B cell (primary cell): ENCODE data around the gene LENG9. TPM values are rescaled to one million over a fixed set of nuclear protein-coding genes. Genes with fewer than 3 reads are reported as not detected.
A peak's percentile ranks its signal among the peaks of the same experiment; 100 is the strongest.

ENCODE experiments used
- ATAC-seq: fragments of 200-7000 bp; cut with Tn5 transposase; one replicate; pipeline ENCODE4 v1.10.0; 2021; ENCODE audit warnings: low read depth, mild to moderate bottlenecking, moderate number of reproducible peaks, moderate library complexity
- CTCF ChIA-PET: fragments of 350-600 bp; sonication (Branson Sonifier 250); formaldehyde crosslinking; loops from one replicate; lab custom pipeline; 2021; ENCODE audit warnings: antibody characterized with exemption, inconsistent platforms; lab: Charles Lee
- POLR2A ChIA-PET: fragments of 350-600 bp; sonication (Branson Sonifier 250); formaldehyde crosslinking; loops from one replicate; lab custom pipeline; 2021; ENCODE audit warnings: antibody characterized with exemption; lab: Charles Lee
- DNase-seq: peaks from one replicate; pipeline ENCODE4 v3.0.0; 2013
- H2AFZ ChIP-seq: 2 replicates; pipeline ENCODE4 v1.6.1; 2012; ENCODE audit warnings: mild to moderate bottlenecking, low read depth, low read length; ENCODE audit not compliant: insufficient read depth, poor library complexity, severe bottlenecking
- H3K27ac ChIP-seq, 2 donors: 1 replicate in 1 of 2; 2 replicates in 1 of 2; pipeline ENCODE4 v1.5.1; 2012 to 2013; ENCODE audit warnings: low read length in 2 of 2, mild to moderate bottlenecking in 2 of 2, moderate library complexity in 1 of 2
- H3K27me3 ChIP-seq, 4 experiments: fragments of 200-600 bp in 1 of 4; sonication (generic) in 1 of 4; replicated peaks in 1 of 4; 1 replicate in 2 of 4; 2 replicates in 2 of 4; pipeline versions ENCODE4 v1.6.1 to v1.7.0; 2013 to 2016; ENCODE audit warnings: low read length in 3 of 4, mild to moderate bottlenecking in 2 of 4, mixed read lengths in 1 of 4, moderate library complexity in 1 of 4; ENCODE audit not compliant: insufficient read depth in 4 of 4, control insufficient read depth in 3 of 4; ENCODE audit errors: control extremely low read depth in 1 of 4
- H3K36me3 ChIP-seq, 2 experiments: replicated peaks in 1 of 2; 1 replicate in 1 of 2; 2 replicates in 1 of 2; pipeline versions ENCODE4 v1.6.1 to v1.7.1; 2013; ENCODE audit warnings: low read length in 1 of 2; ENCODE audit not compliant: insufficient read depth in 2 of 2, control insufficient read depth in 1 of 2; ENCODE audit errors: control extremely low read depth in 1 of 2, extremely low read depth in 1 of 2
- H3K4me1 ChIP-seq, 2 donors: fragments of 200-600 bp in 1 of 2; sonication (generic) in 1 of 2; 1 replicate in 1 of 2; 2 replicates in 1 of 2; pipeline versions ENCODE4 v1.5.1 to v1.6.1; 2013 to 2017; ENCODE audit warnings: low read length in 2 of 2; ENCODE audit not compliant: control insufficient read depth in 2 of 2, insufficient read depth in 2 of 2
- H3K4me2 ChIP-seq: replicated peaks from 2 replicates; pipeline ENCODE3; 2012; ENCODE audit warnings: mild to moderate bottlenecking, low read depth, low read length; ENCODE audit not compliant: poor library complexity, severe bottlenecking
- H3K4me3 ChIP-seq, 5 experiments: fragments of 200-600 bp in 1 of 5; sonication (generic) in 1 of 5; 1 replicate in 3 of 5; 2 replicates in 2 of 5; pipeline versions ENCODE4 v1.5.1 to v1.7.0; 2011 to 2016; ENCODE audit warnings: low read length in 4 of 5, mild to moderate bottlenecking in 4 of 5, low read depth in 2 of 5, control low read depth in 1 of 5, moderate library complexity in 1 of 5; ENCODE audit not compliant: insufficient read depth in 1 of 5; ENCODE audit errors: control extremely low read depth in 1 of 5, extremely low read depth in 1 of 5
- H3K79me2 ChIP-seq: fragments of 200-600 bp; sonication (generic); one replicate; pipeline ENCODE4 v1.6.0; 2016; ENCODE audit warnings: low read length; ENCODE audit not compliant: control insufficient read depth, insufficient read depth
- H3K9ac ChIP-seq: fragments of 200-600 bp; sonication (generic); 2 replicates; pipeline ENCODE4 v1.6.1; 2017; ENCODE audit warnings: mild to moderate bottlenecking, low read length, moderate library complexity
- H3K9me3 ChIP-seq, 3 donors: one replicate each; pipeline versions ENCODE4 v1.6.1 to v1.7.1; 2013; ENCODE audit warnings: low read length in 2 of 3; ENCODE audit not compliant: control insufficient read depth in 2 of 3, insufficient read depth in 1 of 3; ENCODE audit errors: control extremely low read depth in 1 of 3
- H4K20me1 ChIP-seq: 2 replicates; pipeline ENCODE4 v1.6.0; 2012; ENCODE audit warnings: mild to moderate bottlenecking, low read length; ENCODE audit not compliant: insufficient read depth, control insufficient read depth, poor library complexity, severe bottlenecking
- H3K27ac Mint-ChIP-seq: one replicate; pipeline ENCODE4 v1.8.0; 2021; ENCODE audit warnings: mixed read lengths
- H3K27me3 Mint-ChIP-seq: one replicate; pipeline ENCODE4 v1.8.0; 2021; ENCODE audit warnings: mixed read lengths
- H3K4me1 Mint-ChIP-seq: one replicate; pipeline ENCODE4 v1.8.0; 2021; ENCODE audit warnings: mixed read lengths
- H3K4me3 Mint-ChIP-seq: one replicate; pipeline ENCODE4 v1.8.0; 2021; ENCODE audit warnings: mixed read lengths
- H3K9me3 Mint-ChIP-seq: one replicate; pipeline ENCODE4 v1.8.0; 2022; ENCODE audit warnings: mixed read lengths; ENCODE audit not compliant: insufficient read depth
- CTCF ChIP-seq: fragments of 200-600 bp; IDR thresholded peaks from one replicate; pipeline ENCODE4 v1.8.0; 2022; ENCODE audit warnings: antibody characterized with exemption, mild to moderate bottlenecking
- EZH2 ChIP-seq: IDR thresholded peaks from 2 replicates; pipeline ENCODE4 v1.6.1; 2012; ENCODE audit warnings: borderline replicate concordance, low read depth, mild to moderate bottlenecking, moderate library complexity, low read length; ENCODE audit not compliant: insufficient read depth, poor library complexity, severe bottlenecking
- WGBS: methylation state at CpG from one replicate; pipeline ENCODE4 v1.1.5; 2013; ENCODE audit warnings: missing lambda C conversion rate; ENCODE audit not compliant: insufficient coverage; 5-methylcytosine and 5-hydroxymethylcytosine counted together
- intact Hi-C: fragments of 100-400 bp; cut with micrococcal nuclease; formaldehyde crosslinking; loops from one replicate; pipeline ENCODE4 v1.10.0; 2022
- polyA plus RNA-seq: library from polyadenylated mRNA; depleted of rRNA; stranded (reverse); fragments of >200 nt; gene quantifications from 2 replicates; pipeline ENCODE4 v1.2.3, GENCODE V29; 2012
- total RNA-seq, 2 donors: library from RNA; stranded (reverse); fragments of 120-200 nt in 1 of 2; gene quantifications; 1 replicate in 1 of 2; 2 replicates in 1 of 2; pipeline versions ENCODE4 v1.2.3 to v1.2.4, GENCODE V29; 2013 to 2022

LENG9 gene
- total and polyA plus RNA-seq, 2 donors (not counting 1 experiment from before 2014, with no cell fraction given) = 4.6 to 6.6 TPM

GRCh38 chr19:54460230-54461005 lies 3.2 kb downstream of the LENG9 start:
- POLR2A ChIA-PET = interaction anchor here (1.4 kb wide), 1 partner anchor 12 kb away, joined by 10 read pairs; the partner anchor contains the start of gene LENG8
- H3K36me3 ChIP-seq = peaks cover 0 to 63% of the 10 kb centered on the region in 2 experiments
- peaks cover 0 to 17% (median 0%) of the 10 kb centered on the region in 3 donors for H3K9me3 ChIP-seq
- Mint-ChIP-seq H3K27me3 (no peaks in the 10 kb centered on the region), H3K27ac (peak overlapping the region; percentile 59), H3K9me3 (no peaks in the 10 kb centered on the region), H3K4me1 (peaks cover 23% of the 10 kb centered on the region), H3K4me3 (no peak overlapping the region)
- peaks cover 39% of the 10 kb centered on the region for H3K79me2 ChIP-seq
- H4K20me1 ChIP-seq = peaks cover 74% of the 10 kb centered on the region
- H3K9ac ChIP-seq = no peak overlapping the region
- peaks cover 16 to 29% of the 10 kb centered on the region in 2 donors for H3K4me1 ChIP-seq
- DNase-seq (peak; percentile 23), ATAC-seq (no peak)
- TF ChIP-seq CTCF (no peak), EZH2 (no peak)
- CTCF ChIA-PET = no interaction called here
- H3K4me2 ChIP-seq = no peak overlapping the region
- intact Hi-C loops = loop anchor here (5.0 kb wide), 1 partner anchor 593 kb away; the partner anchor contains the start of gene MYADM
- H3K27me3 ChIP-seq = no peaks in the 10 kb centered on the region
- H3K4me3 ChIP-seq = no peak overlapping the region
- WGBS = 82% methylated on average over 24 of the region's 39 CpGs
- no peak overlapping the region for H3K27ac ChIP-seq
- H2AFZ ChIP-seq = no peak overlapping the region
